Activated T-cell treated with anti-CD3 and anti-CD28 coated beads, Interleukin-2, amount 50 U/mL, for 4 hours (primary cell): ENCODE measurements around the gene PAPSS2. TPM values are rescaled to one million over a fixed set of nuclear protein-coding genes. Genes with fewer than 3 reads are reported as not detected.
"Not testable (repeated sequence)": the region's sequence is repeated elsewhere in the genome, so short reads cannot be mapped to it uniquely, and the experiment has no call there.

Experiments used
- ATAC-seq, 2 donors: fragments of 200-7000 bp; cut with Tn5 transposase; one replicate each; pipeline ENCODE4 v1.10.0; 2021
- DNase-seq: peaks from one replicate; pipeline ENCODE4 v3.0.0-alpha.2; 2020
- H3K27me3 Mint-ChIP-seq: one replicate; pipeline ENCODE4 v1.8.0; 2021; ENCODE audit warnings: low read depth, mixed read lengths
- H3K36me3 Mint-ChIP-seq: one replicate; pipeline ENCODE4 v1.8.0; 2022; ENCODE audit warnings: mixed read lengths; ENCODE audit not compliant: insufficient read depth
- H3K4me1 Mint-ChIP-seq: one replicate; pipeline ENCODE4 v1.8.0; 2021; ENCODE audit warnings: low read depth, mixed read lengths
- H3K4me3 Mint-ChIP-seq: one replicate; pipeline ENCODE4 v1.8.0; 2021; ENCODE audit warnings: mild to moderate bottlenecking, moderate library complexity, mixed read lengths
- H3K9me3 Mint-ChIP-seq: one replicate; pipeline ENCODE4 v1.8.0; 2021; ENCODE audit warnings: mixed read lengths
- total RNA-seq, 3 donors: library from RNA; stranded (reverse); gene quantifications; one replicate each; pipeline ENCODE4 v1.2.1, GENCODE V29; 2021

The PAPSS2 gene
- total RNA-seq, 3 donors from 2014 or later = 0.21 to 0.43 (median 0.41) TPM

GRCh38 chr10:87721781-87722180 lies 62.1 kb downstream of the PAPSS2 start:
- Mint-ChIP-seq H3K36me3 (no peaks in the 10 kb centered on the region), H3K4me1 (no peaks in the 10 kb centered on the region), H3K27me3 (peaks cover 14% of the 10 kb centered on the region), H3K9me3 (no peaks in the 10 kb centered on the region), H3K4me3 (no peak overlapping the region)
- no peak for ATAC-seq
- no peak for DNase-seq

- no peaks in the 10 kb centered on the region for H3K36me3 Mint-ChIP-seq
- H3K4me1 Mint-ChIP-seq = no peaks in the 10 kb centered on the region
- ATAC-seq (no peak), DNase-seq (no peak)
- H3K4me3 Mint-ChIP-seq = no peak overlapping the region
- H3K9me3 Mint-ChIP-seq = no peaks in the 10 kb centered on the region
- H3K27me3 Mint-ChIP-seq = peaks cover 13% of the 10 kb centered on the region
Measured at GRCh38 chr10:87722716-87723115, 63.0 kb downstream of the PAPSS2 start.

- H3K36me3 Mint-ChIP-seq = no peaks in the 10 kb centered on the region
- DNase-seq (no peak), ATAC-seq (no peak)
- no peak overlapping the region for H3K4me3 Mint-ChIP-seq
- peaks cover 13% of the 10 kb centered on the region for H3K27me3 Mint-ChIP-seq
- H3K4me1 Mint-ChIP-seq = no peaks in the 10 kb centered on the region
- H3K9me3 Mint-ChIP-seq = no peaks in the 10 kb centered on the region
Measured at GRCh38 chr10:87723500-87723899, 63.8 kb downstream of the PAPSS2 start.

GRCh38 chr10:87724789-87725188 lies 65.1 kb downstream of the PAPSS2 start:
- H3K4me3 Mint-ChIP-seq = no peak overlapping the region
- no peaks in the 10 kb centered on the region for H3K36me3 Mint-ChIP-seq
- no peaks in the 10 kb centered on the region for H3K4me1 Mint-ChIP-seq
- DNase-seq (no peak), ATAC-seq (no peak)
- peaks cover 10% of the 10 kb centered on the region for H3K27me3 Mint-ChIP-seq
- H3K9me3 Mint-ChIP-seq = no peaks in the 10 kb centered on the region

- Mint-ChIP-seq H3K27me3 (peaks cover 19% of the 10 kb centered on the region), H3K9me3 (no peaks in the 10 kb centered on the region), H3K36me3 (no peaks in the 10 kb centered on the region), H3K4me1 (no peaks in the 10 kb centered on the region), H3K4me3 (no peak overlapping the region)
- DNase-seq = no peak
- no peak for ATAC-seq
Measured at GRCh38 chr10:87729940-87730339, 70.3 kb downstream of the PAPSS2 start.

- Mint-ChIP-seq H3K4me1 (no peaks in the 10 kb centered on the region), H3K4me3 (no peak overlapping the region), H3K36me3 (no peaks in the 10 kb centered on the region), H3K27me3 (peaks cover 33% of the 10 kb centered on the region), H3K9me3 (no peaks in the 10 kb centered on the region)
- ATAC-seq = no peak
- DNase-seq = no peak
Measured at GRCh38 chr10:87733081-87733480, 73.4 kb downstream of the PAPSS2 start.

- peaks cover 40% of the 10 kb centered on the region for H3K27me3 Mint-ChIP-seq
- ATAC-seq = peak in 1 of 2 donors; percentile 65
- H3K4me1 Mint-ChIP-seq = no peaks in the 10 kb centered on the region
- H3K9me3 Mint-ChIP-seq = no peaks in the 10 kb centered on the region
- no peak overlapping the region for H3K4me3 Mint-ChIP-seq
- no peaks in the 10 kb centered on the region for H3K36me3 Mint-ChIP-seq
- DNase-seq = no peak
Measured at GRCh38 chr10:87734987-87735827, 75.5 kb downstream of the PAPSS2 start.

GRCh38 chr10:87738253-87738652 lies 78.6 kb downstream of the PAPSS2 start:
- H3K4me3 Mint-ChIP-seq, H3K4me1 Mint-ChIP-seq, ATAC-seq, H3K36me3 Mint-ChIP-seq, DNase-seq, H3K9me3 Mint-ChIP-seq: not testable (repeated sequence)
- peaks cover 38% of the 10 kb centered on the region for H3K27me3 Mint-ChIP-seq

- ATAC-seq (no peak), DNase-seq (no peak)
- H3K27me3 Mint-ChIP-seq = peaks cover 34% of the 10 kb centered on the region
- no peak overlapping the region for H3K4me3 Mint-ChIP-seq
- no peaks in the 10 kb centered on the region for H3K9me3 Mint-ChIP-seq
- H3K36me3 Mint-ChIP-seq = no peaks in the 10 kb centered on the region
- no peaks in the 10 kb centered on the region for H3K4me1 Mint-ChIP-seq
Measured at GRCh38 chr10:87739703-87740102, 80.0 kb downstream of the PAPSS2 start.

GRCh38 chr10:87740254-87740655 lies 80.6 kb downstream of the PAPSS2 start:
- no peak for ATAC-seq
- DNase-seq = no peak
- Mint-ChIP-seq H3K4me1 (no peaks in the 10 kb centered on the region), H3K4me3 (no peak overlapping the region), H3K27me3 (peaks cover 31% of the 10 kb centered on the region), H3K9me3 (no peaks in the 10 kb centered on the region), H3K36me3 (no peaks in the 10 kb centered on the region)

GRCh38 chr10:87742992-87743610 lies 83.4 kb downstream of the PAPSS2 start:
- not testable (repeated sequence) for ATAC-seq

GRCh38 chr10:87744606-87745005 lies 84.9 kb downstream of the PAPSS2 start:
- Mint-ChIP-seq H3K4me1 (no peaks in the 10 kb centered on the region), H3K27me3 (peaks cover 9% of the 10 kb centered on the region), H3K4me3 (no peak overlapping the region), H3K36me3 (no peaks in the 10 kb centered on the region), H3K9me3 (no peaks in the 10 kb centered on the region)
- DNase-seq (no peak), ATAC-seq (no peak)

More at GRCh38 chr10:87742992-87743610, 83.4 kb downstream of the PAPSS2 start:
- peaks cover 12% of the 10 kb centered on the region for H3K27me3 Mint-ChIP-seq
- not testable (repeated sequence) for H3K36me3 Mint-ChIP-seq, H3K4me1 Mint-ChIP-seq, DNase-seq, H3K9me3 Mint-ChIP-seq, H3K4me3 Mint-ChIP-seq

- H3K36me3 Mint-ChIP-seq = no peaks in the 10 kb centered on the region
- no peaks in the 10 kb centered on the region for H3K27me3 Mint-ChIP-seq
- H3K4me3 Mint-ChIP-seq = no peak overlapping the region
- DNase-seq (no peak), ATAC-seq (no peak)
- H3K4me1 Mint-ChIP-seq = peaks cover 4% of the 10 kb centered on the region
- no peaks in the 10 kb centered on the region for H3K9me3 Mint-ChIP-seq
Measured at GRCh38 chr10:87746911-87747310, 87.2 kb downstream of the PAPSS2 start.

- not testable (repeated sequence) for H3K4me1 Mint-ChIP-seq, DNase-seq, H3K36me3 Mint-ChIP-seq, ATAC-seq, H3K4me3 Mint-ChIP-seq, H3K9me3 Mint-ChIP-seq, H3K27me3 Mint-ChIP-seq
Measured at GRCh38 chr10:87748244-87748643, 88.6 kb downstream of the PAPSS2 start.
